ENCODE data around the gene HNRNPA1. TPM values are rescaled to one million over a fixed set of nuclear protein-coding genes. Genes with fewer than 3 reads are reported as not detected.

The HNRNPA1 gene
- total and polyA plus RNA-seq, 9 of the 15 experiments (the other 6 are each of a cell fraction or from before 2014, with no cell fraction given) = 1,166 to 2,703 (median 1,815) TPM

GRCh38 chr12:54292083-54292930, 11.8 kb downstream of the HNRNPA1 start (continued):
- peak; percentile 96 for TF ChIP-seq TFAP4 (CRISPR knock-in tag; IDR thresholded peaks at IDR 0.05; ENCODE audit: borderline replicate concordance)

GRCh38 chr12:54292931-54293241, 12.4 kb downstream of the HNRNPA1 start:
- in situ Hi-C loops (cut with MboI) = loop anchor here (5.0 to 10.0 kb wide), 2 partner anchors 34 to 72 kb away; partner anchors contain the start of genes COPZ1 and GPR84
- ChIA-PET CTCF (ENCODE audit: low intra/inter-chr PET ratio) (interaction anchor here (4.1 kb wide), 1 partner anchor 67 kb away, joined by 33 read pairs; no protein-coding TSS in a partner anchor), POLR2A (interaction anchor here (0.6 to 9.8 kb wide), 12 partner anchors 8 to 95 kb away, joined by 3 to 155 read pairs (median 8); partner anchors contain the start of genes CBX5, COPZ1 and HNRNPA1)
- H3K27me3 ChIP-seq (ENCODE audit: control insufficient read depth in 2 of 2, insufficient read depth in 2 of 2, low read length in 2 of 2) = no peaks in the 10 kb centered on the region; a peak in 1 of 5 replicates
- H3K36me3 ChIP-seq (ENCODE audit: control insufficient read depth, insufficient read depth, low read length) = peaks cover 89% of the 10 kb centered on the region
- H2AFZ ChIP-seq (ENCODE audit: low read depth, low read length) = no peak overlapping the region
- ATAC-seq (no peak), DNase-seq (ENCODE audit: extremely low read depth in 1 of 4, low spot score in 3 of 4) (peak in 1 of 4 experiments; percentile 5), FAIRE-seq (no peak)
- intact Hi-C loops (cut with micrococcal nuclease) = loop anchor here (10.0 kb wide), 1 partner anchor 278 kb away; no protein-coding TSS in a partner anchor
- H3K9me3 ChIP-seq (replicated peaks; ENCODE audit: control insufficient read depth, insufficient read depth, low read depth, low read length) = no peaks in the 10 kb centered on the region
- H3K4me3 ChIP-seq = peak overlapping the region; percentile 53
- peak overlapping the region; percentile 99 for H3K4me2 ChIP-seq (ENCODE audit: insufficient read depth, low read length)
- H3K9ac ChIP-seq (ENCODE audit: insufficient read depth in 1 of 2, low read depth in 2 of 2, low read length in 2 of 2) = peak overlapping the region; percentile 67 to 94
- WGBS (ENCODE audit: insufficient coverage, low coverage, missing lambda C conversion rate) = 20% methylated on average over 7 of the region's 7 CpGs
- BruUV-seq (replicated peaks) = no TSS peak
- H3K9me1 ChIP-seq (ENCODE audit: control insufficient read depth, insufficient read depth, low read length) = no peaks in the 10 kb centered on the region
- peaks cover 98% of the 10 kb centered on the region for H3K79me2 ChIP-seq (ENCODE audit: control insufficient read depth, insufficient read depth, low read length)
- H3K27ac ChIP-seq (ENCODE audit: extremely low read depth, low read depth, low read length) = peak overlapping the region; percentile 72
- TF ChIP-seq KDM5B (IDR thresholded peaks at IDR 0.05; ENCODE audit: insufficient replicate concordance, low read depth, low read length) (peak; percentile 15), MLX (CRISPR knock-in tag; conservative IDR thresholded peaks at IDR 0.05) (no peak), ARHGAP35 (IDR thresholded peaks at IDR 0.05; ENCODE audit: partially characterized antibody) (peak; percentile 9), TCF3 (CRISPR knock-in tag; IDR thresholded peaks at IDR 0.05) (no peak)
- peaks cover 38 to 47% of the 10 kb centered on the region in 2 experiments; a peak in 4 of 5 replicates for H3K4me1 ChIP-seq (replicated peaks in 1 of 2; ENCODE audit: control insufficient read depth in 2 of 2, insufficient read depth in 2 of 2, low read length in 2 of 2)
- peaks cover 18% of the 10 kb centered on the region; the same call in 1 of the 2 replicates for H4K20me1 ChIP-seq (replicated peaks; ENCODE audit: control insufficient read depth, insufficient read depth, low read length)

Measured in K562 (cell line).